ENCODE results near the gene IL18R1. TPM values are rescaled to one million over a fixed set of nuclear protein-coding genes. Genes with fewer than 3 reads are reported as not detected.

IL18R1 gene
- polyA plus RNA-seq, 2 of the 4 experiments (the other 2 are of a cell fraction), result 0.87 to 2.6 TPM

- Histone ChIP-seq H3K9me3 (no peaks in the 10 kb centered on the region), H3K4me1 (no peaks in the 10 kb centered on the region), H3K4me3 (no peak overlapping the region), H3K27ac (no peak overlapping the region), H3K4me2 (no peak overlapping the region)
- 6% methylated on average over 2 of the region's 2 CpGs for WGBS (ENCODE audit: missing lambda C conversion rate)
- TF ChIP-seq BHLHE40 (IDR thresholded peaks at IDR 0.05; ENCODE audit: low read depth, low read length) (no peak), HOXB13 (CRISPR knock-in tag; IDR thresholded peaks at IDR 0.05; ENCODE audit: low read depth) (no peak), PHF8 (IDR thresholded peaks at IDR 0.05; ENCODE audit: borderline replicate concordance, low read depth) (no peak), ZFP36 (IDR thresholded peaks at IDR 0.05; ENCODE audit: borderline replicate concordance, partially characterized antibody) (no peak), CHD2 (IDR thresholded peaks at IDR 0.05; ENCODE audit: low read length, partially characterized antibody) (no peak), FOSL2 (IDR thresholded peaks at IDR 0.05) (no peak), FOSL2 (CRISPR knock-in tag; IDR thresholded peaks at IDR 0.05) (no peak), RNF2 (IDR thresholded peaks at IDR 0.05; ENCODE audit: borderline replicate concordance, low read depth) (no peak), MYC (IDR thresholded peaks at IDR 0.05; ENCODE audit: borderline replicate concordance, low read length) (no peak), HEYL (CRISPR knock-in tag; IDR thresholded peaks at IDR 0.05) (no peak), TFCP2L1 (CRISPR knock-in tag; IDR thresholded peaks at IDR 0.05) (no peak), FOSB (CRISPR knock-in tag; IDR thresholded peaks at IDR 0.05) (no peak), TP53 (CRISPR knock-in tag; IDR thresholded peaks at IDR 0.05) (no peak), GATA3 (IDR thresholded peaks at IDR 0.05; ENCODE audit: borderline replicate concordance) (no peak)
- TF ChIP-seq, protein P1, sequence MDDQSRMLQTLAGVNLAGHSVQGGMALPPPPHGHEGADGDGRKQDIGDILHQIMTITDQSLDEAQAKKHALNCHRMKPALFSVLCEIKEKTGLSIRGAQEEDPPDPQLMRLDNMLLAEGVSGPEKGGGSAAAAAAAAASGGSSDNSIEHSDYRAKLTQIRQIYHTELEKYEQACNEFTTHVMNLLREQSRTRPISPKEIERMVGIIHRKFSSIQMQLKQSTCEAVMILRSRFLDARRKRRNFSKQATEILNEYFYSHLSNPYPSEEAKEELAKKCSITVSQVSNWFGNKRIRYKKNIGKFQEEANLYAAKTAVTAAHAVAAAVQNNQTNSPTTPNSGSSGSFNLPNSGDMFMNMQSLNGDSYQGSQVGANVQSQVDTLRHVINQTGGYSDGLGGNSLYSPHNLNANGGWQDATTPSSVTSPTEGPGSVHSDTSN (IDR thresholded peaks at IDR 0.05), result no peak
- TF ChIP-seq, protein P2, sequence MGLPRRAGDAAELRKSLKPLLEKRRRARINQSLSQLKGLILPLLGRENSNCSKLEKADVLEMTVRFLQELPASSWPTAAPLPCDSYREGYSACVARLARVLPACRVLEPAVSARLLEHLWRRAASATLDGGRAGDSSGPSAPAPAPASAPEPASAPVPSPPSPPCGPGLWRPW (IDR thresholded peaks at IDR 0.05), result no peak
- ATAC-seq (no peak), FAIRE-seq (no peak), DNase-seq (ENCODE audit: low read depth in 1 of 2, low spot score in 1 of 2) (no peak)
- CTCF ChIA-PET, result no interaction called here
- POLR2A ChIA-PET, result no interaction called here
Measured at GRCh38 chr2:102428573-102428972, 73.0 kb downstream of the IL18R1 start.

GRCh38 chr2:102432386-102432785 is 76.8 kb downstream of the IL18R1 start:
- Histone ChIP-seq H3K4me2 (no peak overlapping the region), H3K4me1 (no peaks in the 10 kb centered on the region), H3K4me3 (no peak overlapping the region), H3K9me3 (no peaks in the 10 kb centered on the region), H3K27ac (no peak overlapping the region)
- WGBS (ENCODE audit: missing lambda C conversion rate), result 10% methylated on average over 2 of the region's 2 CpGs
- POLR2A ChIA-PET, result no interaction called here
- CTCF ChIA-PET, result interaction anchor here (2.2 kb wide), 1 partner anchor 11 kb away, joined by 11 read pairs; no protein-coding TSS in a partner anchor
- TF ChIP-seq SMC3 (IDR thresholded peaks at IDR 0.05), result no peak
- TF ChIP-seq SREBF2 (IDR thresholded peaks at IDR 0.05), result no peak
- no peak for TF ChIP-seq HEYL (CRISPR knock-in tag; IDR thresholded peaks at IDR 0.05)
- no peak for TF ChIP-seq KDM1A (IDR thresholded peaks at IDR 0.05; ENCODE audit: low read depth)
- no peak for TF ChIP-seq FOSL2 (IDR thresholded peaks at IDR 0.05)
- TF ChIP-seq FOSL2 (CRISPR knock-in tag; IDR thresholded peaks at IDR 0.05), result no peak
- TF ChIP-seq HOXB13 (CRISPR knock-in tag; IDR thresholded peaks at IDR 0.05; ENCODE audit: low read depth), result no peak
- ATAC-seq, result no peak
- no peak for FAIRE-seq
- no peak for DNase-seq (ENCODE audit: low read depth in 1 of 2, low spot score in 1 of 2)

DNA sequence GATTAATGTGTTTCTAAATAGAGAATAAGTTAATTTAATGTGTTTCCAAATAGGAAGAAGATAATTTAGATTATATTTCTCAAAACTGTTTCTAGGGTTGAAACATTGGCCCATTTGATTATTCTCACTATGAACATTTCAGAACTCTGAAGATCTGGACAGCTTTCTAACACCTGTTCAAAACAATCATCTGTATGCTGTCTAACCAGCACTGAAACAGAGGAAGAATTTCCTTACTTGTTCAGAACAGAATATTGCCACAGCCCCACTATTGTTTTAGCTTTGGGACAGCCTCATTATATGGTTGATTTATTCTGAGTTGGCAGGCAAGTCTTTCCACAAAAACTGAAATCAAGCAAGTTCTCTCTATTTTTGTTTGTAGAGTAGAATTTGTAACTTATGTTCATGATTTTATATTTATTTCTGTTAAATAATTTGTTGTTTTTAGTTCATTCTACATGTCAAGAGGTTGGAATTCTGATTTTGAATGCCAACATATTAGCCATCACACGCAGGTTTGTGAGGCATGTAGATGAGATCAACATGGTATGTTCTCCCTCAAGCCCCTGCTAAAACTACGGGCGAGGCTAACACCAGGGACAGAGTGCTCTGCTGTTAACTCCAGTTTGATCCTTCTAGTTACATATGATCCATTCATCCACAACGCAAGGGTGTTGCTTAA is 78.5 kb downstream of the IL18R1 start:
- FAIRE-seq, result no peak
- Histone ChIP-seq H3K4me1 (no peaks in the 10 kb centered on the region), H3K27ac (no peak overlapping the region), H3K4me3 (no peak overlapping the region), H3K9me3 (no peaks in the 10 kb centered on the region), H3K4me2 (no peak overlapping the region)
- no peak for ATAC-seq
- ChIA-PET CTCF (interaction anchor here (1.1 to 2.2 kb wide), 2 partner anchors 9 kb away, joined by 4 to 11 read pairs; no protein-coding TSS in a partner anchor), POLR2A (no interaction called here)
- 43% methylated on average over 4 of the region's 4 CpGs for WGBS (ENCODE audit: missing lambda C conversion rate)
- no peak for DNase-seq (ENCODE audit: low read depth in 1 of 2, low spot score in 1 of 2)
- TF ChIP-seq ZC3H11A (IDR thresholded peaks at IDR 0.05), result no peak
- no peak for TF ChIP-seq CEBPB (IDR thresholded peaks at IDR 0.05)
- TF ChIP-seq CBX8 (IDR thresholded peaks at IDR 0.05), result no peak
- no peak for TF ChIP-seq HOXB13 (CRISPR knock-in tag; IDR thresholded peaks at IDR 0.05; ENCODE audit: low read depth)
